Measurements from ENCODE around the gene RTCB. TPM values are rescaled to one million over a fixed set of nuclear protein-coding genes. Genes with fewer than 3 reads are reported as not detected.

Gene RTCB
- 10 to 100 TPM; 77.9 to 82.7 TPM for total RNA-seq

- no peaks in the 10 kb centered on the region for H3K27me3 Mint-ChIP-seq
- POLR2A ChIA-PET, result interaction anchor here (0.6 to 2.5 kb wide), 16 partner anchors 9 to 1164 kb away, joined by 3 to 15 read pairs (median 4); partner anchors contain the start of gene FBXO7
These were observed at the start of gene RTCB for GRCh38 chr22:32411829-32412592. Gene RTCB (minus strand): TSS chr22:32412247. CDS start chr22:32412156, 91 bp downstream.

GRCh38 chr22:32457031-32457430 is 45.0 kb upstream of the RTCB start:
- H3K4me3 Mint-ChIP-seq, result no peak overlapping the region
- H3K9me3 Mint-ChIP-seq, result no peaks in the 10 kb centered on the region
- DNase-seq (no peak), ATAC-seq (no peak)
- POLR2A ChIA-PET, result no interaction called here
- no peaks in the 10 kb centered on the region for H3K4me1 Mint-ChIP-seq (ENCODE audit: low read depth)
- intact Hi-C loops (cut with micrococcal nuclease), result no loop called here
- H3K27me3 Mint-ChIP-seq, result peaks cover 32% of the 10 kb centered on the region
- TF ChIP-seq CTCF (IDR thresholded peaks at IDR 0.05), result no peak
- CTCF ChIA-PET, result no interaction called here
- H3K36me3 Mint-ChIP-seq (ENCODE audit: low read depth), result no peaks in the 10 kb centered on the region
- H3K27ac Mint-ChIP-seq, result no peak overlapping the region

More at GRCh38 chr22:32411829-32412592, at the start of gene RTCB:
- CTCF ChIA-PET, result interaction anchor here (0.8 to 2.7 kb wide), 13 partner anchors 9 to 442 kb away, joined by 3 to 21 read pairs (median 4); partner anchors contain the start of gene FBXO7
- DNase-seq (peak; percentile 94), ATAC-seq (peak; percentile 87)
- Mint-ChIP-seq H3K4me1 (ENCODE audit: low read depth) (peaks cover 51% of the 10 kb centered on the region), H3K9me3 (no peaks in the 10 kb centered on the region), H3K36me3 (ENCODE audit: low read depth) (peaks cover 26% of the 10 kb centered on the region), H3K4me3 (peak within 1 kb of the TSS; percentile 93), H3K27ac (peak within 1 kb of the TSS; percentile 95)
- no peak for TF ChIP-seq CTCF (IDR thresholded peaks at IDR 0.05)
- intact Hi-C loops (cut with micrococcal nuclease), result loop anchor here (5.0 kb wide), 1 partner anchor 60 kb away; the partner anchor contains the start of gene FBXO7

- no peaks in the 10 kb centered on the region for H3K4me1 Mint-ChIP-seq (ENCODE audit: low read depth)
- H3K36me3 Mint-ChIP-seq (ENCODE audit: low read depth), result no peaks in the 10 kb centered on the region
- H3K27ac Mint-ChIP-seq, result no peak overlapping the region
- CTCF ChIA-PET, result no interaction called here
- peaks cover 9% of the 10 kb centered on the region for H3K27me3 Mint-ChIP-seq
- DNase-seq (no peak), ATAC-seq (no peak)
- no peak overlapping the region for H3K4me3 Mint-ChIP-seq
- POLR2A ChIA-PET, result no interaction called here
- no peaks in the 10 kb centered on the region for H3K9me3 Mint-ChIP-seq
- intact Hi-C loops (cut with micrococcal nuclease), result no loop called here
- no peak for TF ChIP-seq CTCF (IDR thresholded peaks at IDR 0.05)
These were observed 36.9 kb upstream of the RTCB start for GRCh38 chr22:32448980-32449379.

- H3K4me1 Mint-ChIP-seq (ENCODE audit: low read depth), result no peaks in the 10 kb centered on the region
- DNase-seq (no peak), ATAC-seq (no peak)
- TF ChIP-seq CTCF (IDR thresholded peaks at IDR 0.05), result no peak
- peaks cover 3% of the 10 kb centered on the region for H3K27me3 Mint-ChIP-seq
- H3K27ac Mint-ChIP-seq, result no peak overlapping the region
- intact Hi-C loops (cut with micrococcal nuclease), result no loop called here
- ChIA-PET POLR2A (no interaction called here), CTCF (no interaction called here)
- H3K4me3 Mint-ChIP-seq, result no peak overlapping the region
- no peaks in the 10 kb centered on the region for H3K9me3 Mint-ChIP-seq
- no peaks in the 10 kb centered on the region for H3K36me3 Mint-ChIP-seq (ENCODE audit: low read depth)
These were observed 34.3 kb upstream of the RTCB start for GRCh38 chr22:32446321-32446720.

- Mint-ChIP-seq H3K27me3 (peaks cover 4% of the 10 kb centered on the region), H3K27ac (no peak overlapping the region), H3K9me3 (no peaks in the 10 kb centered on the region), H3K4me1 (ENCODE audit: low read depth) (no peaks in the 10 kb centered on the region), H3K4me3 (no peak overlapping the region), H3K36me3 (ENCODE audit: low read depth) (no peaks in the 10 kb centered on the region)
- ATAC-seq (no peak), DNase-seq (peak; percentile 37)
- CTCF ChIA-PET, result interaction anchor here (1.5 kb wide), 1 partner anchor 32 kb away, joined by 6 read pairs; the partner anchor contains the start of gene RTCB
- POLR2A ChIA-PET, result no interaction called here
- intact Hi-C loops (cut with micrococcal nuclease), result no loop called here
- peak; percentile 33 for TF ChIP-seq CTCF (IDR thresholded peaks at IDR 0.05)
These were observed 32.0 kb upstream of the RTCB start for GRCh38 chr22:32444068-32444467.

All from activated CD8-positive, alpha-beta T cell treated with anti-CD3 and anti-CD28 coated beads for 36 hours (primary cell).